Measurements from ENCODE around the gene RFC3.
"Not testable (repeated sequence)": the region's sequence is repeated elsewhere in the genome, so short reads cannot be mapped to it uniquely, and the experiment has no call there.

The RFC3 gene, protein sequence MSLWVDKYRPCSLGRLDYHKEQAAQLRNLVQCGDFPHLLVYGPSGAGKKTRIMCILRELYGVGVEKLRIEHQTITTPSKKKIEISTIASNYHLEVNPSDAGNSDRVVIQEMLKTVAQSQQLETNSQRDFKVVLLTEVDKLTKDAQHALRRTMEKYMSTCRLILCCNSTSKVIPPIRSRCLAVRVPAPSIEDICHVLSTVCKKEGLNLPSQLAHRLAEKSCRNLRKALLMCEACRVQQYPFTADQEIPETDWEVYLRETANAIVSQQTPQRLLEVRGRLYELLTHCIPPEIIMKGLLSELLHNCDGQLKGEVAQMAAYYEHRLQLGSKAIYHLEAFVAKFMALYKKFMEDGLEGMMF

DNA sequence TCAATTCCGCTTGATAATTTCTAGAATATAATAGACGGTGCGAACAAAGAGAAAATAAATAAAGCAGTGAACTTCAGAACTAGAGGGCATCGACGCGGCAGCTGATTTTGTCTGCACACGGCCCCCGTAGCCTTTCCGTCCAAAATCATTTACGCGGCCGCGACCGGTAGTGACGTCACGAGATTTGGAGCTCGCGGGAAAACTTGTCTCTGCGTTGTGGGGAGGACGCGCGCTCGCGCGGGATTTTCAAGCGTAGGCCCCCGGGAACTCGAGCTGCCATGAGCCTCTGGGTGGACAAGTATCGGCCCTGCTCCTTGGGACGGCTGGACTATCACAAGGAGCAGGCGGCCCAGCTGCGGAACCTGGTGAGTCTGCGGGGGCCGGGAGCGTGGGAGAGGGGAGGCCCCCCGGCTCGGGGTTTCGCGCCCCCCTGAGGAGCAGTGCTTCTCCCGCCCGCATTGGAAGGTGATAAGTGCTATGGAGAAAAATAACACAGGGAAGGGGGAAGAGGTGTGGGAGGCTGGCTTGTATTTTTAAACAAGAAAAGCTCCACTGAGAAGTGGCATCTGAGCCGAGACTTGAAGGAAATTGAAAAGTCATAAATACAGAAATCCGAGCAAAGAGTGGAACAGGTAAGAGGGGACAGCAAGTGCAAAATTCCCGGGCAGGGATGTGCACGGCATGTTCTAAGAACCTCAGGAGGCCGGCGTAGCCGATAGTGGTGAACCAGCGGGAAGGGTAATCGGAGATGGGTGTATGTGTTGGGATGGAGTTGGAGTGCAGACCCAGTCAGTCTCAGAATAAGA, at the start of gene RFC3:
Gene RFC3 (plus strand): TSS at position 249 of the 806 bp plus-strand sequence. CDS start 30 bp downstream, at position 279.
- DNase-seq: peak; percentile 70 to 85

DNA sequence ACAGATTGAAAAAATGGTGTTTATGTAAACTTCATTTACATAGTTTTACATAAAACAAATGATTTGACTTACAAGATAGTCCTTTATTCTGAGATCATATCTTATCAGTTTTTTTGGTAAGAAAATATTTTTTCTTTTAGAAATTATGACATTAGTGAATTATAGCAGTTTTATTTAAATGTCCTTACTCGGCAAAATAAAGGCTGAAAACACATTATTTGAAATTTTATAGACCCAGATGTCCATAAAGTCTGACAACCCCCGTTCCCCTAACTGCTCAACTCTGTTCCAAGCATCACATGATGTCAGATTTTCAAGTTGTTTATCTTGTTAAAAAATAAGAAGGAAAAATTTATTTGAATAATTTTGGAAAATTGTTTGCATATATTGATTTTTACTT, 46.7 kb upstream of the RFC3 start:
- DNase-seq: no peak

DNA sequence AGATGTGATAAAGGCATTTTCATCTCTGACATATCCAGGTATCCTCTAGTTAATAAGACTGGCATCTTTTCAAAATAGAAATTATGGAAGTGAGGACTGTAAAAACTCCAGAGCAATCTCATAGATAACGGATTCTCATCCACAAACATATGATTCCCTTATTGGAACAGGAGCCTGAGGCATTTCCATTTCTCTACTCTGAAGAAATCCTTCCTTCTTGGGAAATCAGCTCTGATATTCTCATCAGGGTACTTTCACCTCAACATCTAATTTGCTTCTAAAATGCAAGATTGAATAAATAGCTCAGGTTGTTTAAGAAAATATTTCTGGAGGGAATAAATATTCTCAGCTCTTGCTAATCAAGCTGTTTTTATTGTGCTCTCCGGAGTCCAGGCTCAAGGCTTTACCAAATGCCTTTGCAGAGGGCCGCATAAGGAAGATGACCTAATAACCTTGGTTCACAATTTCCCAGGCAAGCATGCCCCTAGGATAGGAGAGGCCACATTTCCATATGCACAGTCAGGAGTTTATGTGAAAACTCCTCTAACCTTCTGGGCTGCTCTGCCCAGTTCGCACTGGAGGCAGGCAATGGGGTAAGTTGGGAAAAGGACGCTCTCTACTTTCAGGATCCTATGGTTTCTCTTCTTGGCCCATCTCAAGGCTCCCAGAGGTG, 44.0 kb upstream of the RFC3 start:
- DNase-seq: no peak

DNA sequence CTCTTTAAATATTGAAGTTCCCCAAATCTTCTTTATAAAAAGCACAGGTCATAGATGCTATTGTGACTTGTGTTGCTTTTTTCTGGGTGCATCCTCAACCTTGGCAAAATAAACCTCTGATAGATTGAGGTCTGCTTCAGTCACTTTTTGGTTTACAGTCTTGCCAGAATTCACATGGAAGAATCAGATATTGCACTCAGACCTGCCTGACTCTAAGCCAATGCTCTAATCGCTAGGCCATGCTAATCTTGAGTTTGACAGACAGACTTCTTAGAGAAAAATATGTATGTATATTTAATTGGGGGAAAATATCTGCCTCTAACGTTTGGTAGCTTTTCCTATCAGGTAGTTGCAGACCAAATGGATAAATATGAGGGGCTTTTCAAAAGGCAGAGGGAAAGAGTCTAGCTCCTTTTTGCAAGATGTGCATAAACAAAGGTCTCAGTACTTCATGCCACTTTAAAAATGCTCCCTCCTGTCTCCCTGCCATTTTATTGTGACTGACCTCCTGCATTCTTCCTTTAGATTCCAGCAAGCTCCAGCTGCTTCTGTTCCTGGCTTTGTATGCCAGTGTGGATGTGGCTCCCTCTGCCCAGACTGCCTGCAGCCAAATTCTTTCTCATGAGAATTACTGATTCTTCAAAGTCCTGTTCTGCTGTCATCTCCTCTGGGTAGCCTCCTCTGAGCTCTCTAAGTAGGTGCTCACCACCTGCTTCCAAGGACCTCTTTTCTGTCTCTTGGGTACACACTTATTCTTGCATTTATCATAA, 42.4 kb upstream of the RFC3 start:
- peak in 1 of 2 experiments; percentile 19 for DNase-seq

DNA sequence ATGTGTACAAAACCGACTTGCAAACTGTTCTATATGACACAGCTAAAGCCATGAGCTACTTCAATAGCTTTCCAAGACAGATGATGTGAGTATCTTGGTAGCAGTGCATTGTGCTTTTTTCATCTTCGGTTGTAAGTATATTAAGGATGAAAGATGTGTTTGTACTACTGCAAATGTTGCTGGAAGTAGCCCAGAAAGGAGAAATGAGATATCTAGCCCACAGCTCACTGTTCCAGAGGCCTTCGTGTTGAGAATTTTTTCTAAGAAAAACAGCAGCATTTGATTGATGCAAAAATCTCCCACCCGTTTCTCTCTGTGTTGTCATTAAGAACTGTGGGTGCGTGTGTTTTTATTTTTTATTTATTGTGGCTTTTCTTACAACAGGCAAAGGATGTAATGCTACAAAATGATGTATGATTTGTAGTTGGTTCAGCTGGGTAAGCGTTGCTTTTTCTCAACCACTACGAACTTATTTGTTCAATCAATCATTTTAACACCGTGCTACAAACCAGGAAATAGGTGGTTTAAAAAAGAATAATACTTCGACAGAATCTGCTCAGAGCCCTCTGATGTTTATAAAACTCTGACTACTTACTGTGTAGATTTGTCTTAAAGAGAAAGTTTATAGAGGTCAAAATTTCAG, 41.6 kb upstream of the RFC3 start:
- DNase-seq: no peak

DNA sequence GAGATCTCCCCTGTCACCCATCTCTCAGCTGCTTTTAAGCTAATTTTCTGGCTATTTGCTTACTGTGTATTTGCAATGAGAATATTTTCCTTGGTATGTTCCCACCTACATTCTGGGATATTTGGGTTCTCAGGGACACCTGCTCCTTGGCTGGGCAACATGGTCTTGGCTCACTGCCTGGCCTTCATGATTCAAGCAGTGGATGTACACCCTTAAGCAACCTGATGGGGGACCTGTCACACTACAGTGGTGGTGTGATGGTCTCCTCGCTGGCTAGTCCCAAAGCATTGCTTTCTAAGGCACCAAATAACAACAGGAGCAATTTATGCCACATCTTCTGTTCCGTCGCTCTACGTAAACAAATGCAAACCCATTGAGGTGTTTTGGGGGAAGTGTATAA, 35.3 kb upstream of the RFC3 start:
- no peak for DNase-seq

DNA sequence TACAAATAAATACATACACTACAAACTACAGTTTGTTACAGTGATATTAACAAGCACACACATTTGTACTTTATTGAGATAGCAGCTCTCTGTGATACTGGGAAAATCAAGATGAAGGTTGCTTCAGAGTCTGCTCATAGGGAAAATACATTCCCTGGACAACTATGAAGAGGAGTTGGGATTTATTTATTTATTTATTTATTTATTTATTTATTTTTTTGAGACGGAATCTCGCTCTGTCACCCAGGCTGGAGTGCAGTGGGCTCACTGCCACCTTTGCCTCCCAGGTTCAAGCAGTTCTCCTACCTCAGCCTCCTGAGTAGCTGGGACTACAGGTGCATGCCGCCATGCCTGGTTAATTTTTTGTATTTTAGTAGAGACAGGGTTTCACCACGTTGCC, 34.7 kb upstream of the RFC3 start:
- not testable (repeated sequence) for DNase-seq

DNA sequence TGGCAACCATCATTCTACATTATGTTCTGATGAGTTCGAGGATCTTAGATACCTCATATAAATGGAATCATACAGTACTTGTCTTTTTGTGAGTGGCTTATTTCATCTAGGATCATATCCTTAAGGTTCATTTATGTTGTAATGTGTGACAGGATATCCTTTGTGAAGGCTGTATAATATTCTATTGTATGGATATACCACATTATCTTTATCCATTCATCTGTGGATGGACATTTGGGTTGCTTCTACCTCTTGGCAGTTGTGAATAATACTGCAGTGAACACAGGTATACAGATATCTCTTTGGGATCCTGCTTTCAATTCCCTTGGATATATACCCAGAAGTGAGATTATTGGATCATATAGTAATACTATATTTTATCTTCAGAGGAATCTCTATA, 33.2 kb upstream of the RFC3 start:
- no peak for DNase-seq

DNA sequence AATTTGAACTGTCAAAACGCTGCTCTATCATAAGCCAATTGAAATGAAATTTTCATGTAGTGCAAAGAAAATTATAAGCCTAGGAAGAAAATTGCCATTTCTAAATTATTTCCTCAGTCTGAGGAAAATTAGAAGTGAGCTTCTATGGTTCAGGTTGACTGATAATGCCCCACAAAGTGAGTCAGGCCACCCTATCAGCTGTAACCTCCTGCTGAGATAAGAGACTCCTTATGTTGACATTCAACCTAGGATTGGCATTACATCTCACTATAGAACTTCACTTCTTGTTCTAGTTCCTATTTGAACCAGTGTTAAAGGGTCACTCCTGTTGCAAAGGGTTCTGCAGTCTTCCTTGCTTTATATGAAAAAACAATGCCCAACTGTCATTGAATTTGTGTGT, 32.6 kb upstream of the RFC3 start:
- DNase-seq: no peak

DNA sequence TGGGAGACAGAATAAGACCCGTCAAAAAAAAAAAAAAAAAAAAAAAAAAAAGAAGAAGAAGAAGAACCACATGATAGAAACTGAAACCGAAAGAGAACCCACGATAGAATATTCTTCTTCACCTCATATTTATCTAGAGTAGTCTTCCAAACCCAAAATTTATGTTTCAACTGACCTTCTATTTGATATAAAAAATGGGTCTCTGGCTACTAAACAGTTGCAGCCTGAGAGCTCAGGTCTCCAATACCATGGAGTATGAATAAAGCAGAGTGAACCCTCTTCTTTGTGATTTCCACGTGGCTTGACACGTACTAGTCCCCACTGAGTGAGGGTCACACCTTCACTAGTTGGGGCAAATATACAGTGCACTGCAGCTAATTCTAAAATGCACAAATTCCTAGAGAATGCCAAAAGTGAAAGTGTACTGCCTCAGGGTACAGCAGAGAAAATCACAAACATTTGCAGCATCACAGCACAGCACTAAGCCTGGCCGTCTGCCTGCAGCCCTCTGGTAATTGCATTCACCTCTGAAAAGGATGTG, 30.8 kb upstream of the RFC3 start:
- no peak for DNase-seq

DNA sequence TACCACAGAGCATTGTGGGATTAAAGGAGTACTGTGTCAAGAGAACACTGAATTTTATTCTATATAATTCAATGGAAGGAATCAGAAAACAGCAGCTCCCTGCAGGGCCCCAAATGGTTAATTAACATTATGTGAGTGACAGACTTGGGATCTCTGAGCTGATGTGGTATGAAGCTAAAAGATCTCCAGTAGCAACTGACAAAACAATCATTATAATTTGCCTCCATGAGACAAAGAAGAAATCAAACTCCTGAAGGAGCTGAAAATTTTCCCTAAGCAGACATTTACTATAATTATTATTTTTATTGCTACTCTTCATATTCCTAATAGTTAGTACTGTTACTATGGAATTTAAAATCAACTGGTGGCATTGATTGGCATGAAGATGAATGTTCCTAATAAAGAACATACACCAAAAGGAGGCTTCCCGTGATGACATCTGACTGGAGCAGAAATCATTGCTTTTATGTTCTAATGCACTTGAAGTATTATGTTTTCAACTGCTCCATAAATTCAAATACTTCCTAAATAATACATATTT, 28.8 kb upstream of the RFC3 start:
- no peak for DNase-seq

DNA sequence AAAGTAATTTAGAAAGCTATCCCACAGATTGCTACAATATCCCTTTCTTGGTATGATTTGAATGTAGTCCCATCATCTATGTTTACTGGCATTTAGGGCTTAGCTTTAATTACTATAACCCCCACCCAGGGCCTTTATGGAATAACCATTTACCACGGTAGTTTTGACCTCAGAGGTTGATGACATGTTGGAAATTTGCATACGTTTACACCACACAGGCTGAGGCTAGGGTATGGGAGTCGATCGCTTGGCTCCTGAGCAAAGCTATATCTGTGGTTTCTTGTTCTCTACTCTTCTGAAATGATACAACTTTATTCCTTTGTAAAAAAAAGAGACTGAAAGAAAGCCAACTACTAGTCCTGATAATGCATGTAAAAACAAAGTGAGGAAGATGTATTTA, 28.2 kb upstream of the RFC3 start:
- no peak for DNase-seq

DNA sequence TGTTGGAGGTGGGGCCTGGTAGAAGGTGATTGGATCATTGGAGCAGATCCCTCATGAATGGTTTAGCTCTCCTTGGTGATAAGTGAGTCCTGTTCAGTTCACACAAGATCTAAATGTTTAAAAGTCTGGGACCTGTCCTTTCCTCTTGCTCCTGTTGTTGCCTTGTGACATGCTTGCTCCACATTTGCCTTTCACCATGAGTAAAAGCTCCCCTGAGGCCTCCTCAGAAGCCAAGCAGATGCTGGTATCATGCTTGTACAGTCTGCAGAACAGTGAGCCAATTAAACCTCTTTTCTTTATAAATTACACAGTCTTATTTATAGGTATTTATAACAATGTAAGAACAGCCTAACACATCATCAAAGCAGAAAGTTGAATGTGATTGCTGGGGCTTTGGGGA, 24.2 kb upstream of the RFC3 start:
- DNase-seq: no peak

DNA sequence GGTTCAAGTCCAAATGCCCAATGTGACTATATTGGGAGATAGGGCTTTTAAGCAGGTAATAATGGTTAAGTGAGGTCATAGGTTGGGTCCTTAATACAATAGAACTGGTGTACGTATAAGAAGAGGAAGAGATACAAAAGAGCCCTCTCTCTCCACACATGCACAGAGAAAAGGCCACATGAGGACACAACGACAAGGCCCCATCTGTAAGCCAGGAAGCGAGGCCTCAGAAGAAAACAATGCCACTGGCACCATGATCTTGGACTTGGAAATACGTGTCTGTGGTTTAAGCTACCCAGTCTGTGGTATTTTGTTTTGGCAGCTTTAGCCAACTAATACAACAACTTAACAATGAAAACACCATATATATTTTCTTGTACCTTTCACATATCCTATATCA, 23.4 kb upstream of the RFC3 start:
- no peak for DNase-seq

DNA sequence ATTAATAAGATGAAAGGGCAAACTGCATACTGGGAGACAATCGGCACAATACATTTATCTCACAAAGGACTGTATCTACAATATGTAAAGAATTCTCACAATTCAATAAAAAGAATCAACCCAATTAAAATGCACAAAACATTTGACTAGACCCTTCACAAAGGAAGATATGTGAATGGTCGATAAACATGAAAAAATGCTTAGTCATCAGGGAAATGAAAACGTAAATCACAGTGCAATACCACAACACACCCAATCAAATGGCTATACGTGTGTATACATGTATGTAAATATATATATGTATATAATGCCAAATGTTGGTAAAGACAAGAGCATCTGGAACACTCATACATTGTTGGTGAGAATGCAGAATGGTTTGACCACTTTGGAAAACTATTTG, 21.9 kb upstream of the RFC3 start:
- no peak for DNase-seq

DNA sequence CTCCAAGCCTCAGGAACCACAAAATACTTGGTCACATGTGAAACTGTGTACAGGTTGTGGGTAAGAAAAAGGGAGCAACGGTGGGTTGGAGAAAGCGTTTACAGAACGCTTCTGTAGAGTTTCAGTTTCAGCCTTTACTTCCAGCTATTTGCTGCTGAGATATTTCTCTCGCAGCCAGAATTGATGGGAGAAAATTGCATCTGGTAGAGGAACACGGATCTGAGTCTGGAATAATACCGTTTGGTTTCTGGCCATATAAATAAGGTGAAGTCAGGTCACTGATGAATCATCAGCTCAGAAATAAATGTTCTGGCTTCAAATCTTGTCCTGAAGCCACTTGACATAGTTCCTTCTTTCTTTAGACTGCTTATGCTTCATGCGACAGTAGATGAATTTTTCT, 20.3 kb upstream of the RFC3 start:
- no peak for DNase-seq

DNA sequence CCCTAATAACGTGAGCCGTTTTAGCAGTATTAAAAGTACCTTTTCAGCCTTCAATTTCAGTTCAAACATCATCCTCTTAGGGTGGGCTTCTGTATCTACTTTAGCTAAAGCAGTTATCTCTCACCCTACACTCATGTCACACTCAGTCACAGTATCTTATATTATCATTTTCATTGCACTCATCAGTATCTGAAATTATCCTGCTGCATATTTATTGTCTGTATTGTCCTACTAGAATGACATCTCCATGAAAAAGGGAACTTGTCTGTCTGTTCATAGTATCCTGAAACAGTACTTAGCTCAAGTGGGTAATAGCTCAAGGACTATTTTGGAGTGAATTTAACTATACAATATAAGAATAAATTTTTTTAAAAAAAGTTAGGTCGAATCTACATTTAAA, 19.9 kb upstream of the RFC3 start:
- DNase-seq: no peak

DNA sequence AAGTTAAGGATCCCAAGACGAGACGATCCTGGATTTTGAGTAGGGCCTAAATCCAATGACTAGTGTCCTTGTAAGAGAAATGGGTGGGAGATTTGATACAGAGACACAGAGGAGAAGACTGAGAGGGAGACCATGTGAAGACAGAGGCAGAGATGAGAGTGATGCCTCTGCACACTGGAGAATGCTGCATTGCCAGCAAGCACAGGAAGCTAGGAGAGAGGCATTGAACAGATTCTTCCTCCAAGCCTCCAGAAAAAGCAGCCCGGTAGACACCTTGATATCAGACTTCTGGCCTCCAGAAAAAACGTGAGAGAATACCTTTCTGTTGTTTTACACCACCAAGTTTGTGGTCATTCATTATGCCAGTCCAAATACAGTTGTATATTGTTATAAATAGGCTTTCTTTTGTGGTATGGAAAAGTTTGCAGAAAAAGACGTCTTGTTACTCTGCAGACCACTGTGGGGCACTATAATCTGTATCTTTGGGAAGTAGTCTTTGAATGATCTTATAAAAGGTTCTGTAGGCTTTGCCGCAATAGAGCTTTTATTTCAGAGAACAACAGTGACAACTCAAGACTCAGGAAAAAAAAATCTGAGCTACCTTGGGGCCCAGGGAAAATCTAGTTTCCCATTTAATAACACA, 17.9 kb upstream of the RFC3 start:
- no peak for DNase-seq

DNA sequence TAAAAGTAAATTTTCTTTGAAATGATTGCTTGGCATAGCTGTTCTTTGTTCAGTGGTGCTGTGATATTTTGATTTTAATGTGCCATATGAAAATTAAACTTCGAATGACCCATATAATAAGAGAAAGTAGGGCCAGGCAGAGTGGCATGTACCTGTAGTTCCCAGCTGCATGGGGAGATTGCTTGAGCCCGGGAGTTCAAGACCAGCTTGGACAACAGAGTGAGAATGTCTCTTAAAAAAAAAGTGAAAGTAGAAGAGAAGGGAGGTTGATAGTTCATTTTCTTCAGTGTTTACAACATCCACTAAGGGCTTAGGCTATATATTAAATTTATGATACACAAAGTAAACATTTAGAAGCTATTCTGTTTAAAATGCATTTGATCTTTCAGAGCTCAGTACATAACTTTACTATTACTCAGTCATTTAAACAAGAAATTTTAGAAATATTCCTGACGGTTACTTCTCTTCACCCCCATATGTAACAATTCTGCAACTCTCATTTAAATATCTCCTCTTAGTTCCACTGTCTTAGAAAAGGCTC, 17.2 kb upstream of the RFC3 start:
- DNase-seq: no peak

DNA sequence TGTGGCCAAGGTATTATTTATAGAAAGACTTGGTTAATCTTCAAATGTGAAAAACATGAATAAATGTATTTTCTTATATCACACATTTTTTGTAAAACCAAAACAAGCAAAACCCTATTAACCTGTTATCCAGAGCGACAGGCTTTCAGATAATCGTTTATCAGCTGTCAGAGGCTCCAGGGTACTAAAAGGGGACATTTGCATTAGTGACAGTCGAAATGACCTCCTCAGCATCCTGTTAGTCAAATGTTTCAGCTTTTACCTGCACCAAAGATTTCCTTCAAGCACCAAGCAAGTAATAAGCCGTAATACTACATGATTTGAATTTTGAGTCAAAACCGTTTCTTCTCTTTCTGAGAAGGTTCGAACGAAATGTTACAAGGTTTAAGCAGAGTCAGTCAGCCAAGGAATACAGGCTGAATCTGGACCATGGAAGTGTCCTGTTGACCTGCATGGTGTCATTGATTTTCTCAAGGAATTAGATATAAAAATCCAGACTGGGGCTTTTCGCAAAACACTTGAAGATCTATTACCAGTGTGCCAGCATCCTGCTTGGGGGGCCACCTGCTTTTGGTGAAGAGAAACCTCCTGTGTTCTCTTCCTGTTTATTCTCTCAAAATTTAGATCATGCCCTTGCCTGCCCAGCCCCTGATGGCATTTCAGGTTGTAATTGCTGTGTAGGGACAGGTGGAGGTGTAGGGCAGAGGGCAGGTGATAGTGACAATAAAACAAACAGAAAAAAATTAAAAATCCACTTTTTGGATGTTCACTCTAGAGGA, 11.3 kb upstream of the RFC3 start:
- DNase-seq: no peak
